Frontal cortex (tissue), 4 donors: Measurements from ENCODE around the gene NYAP1. TPM values are rescaled to one million over a fixed set of nuclear protein-coding genes. Genes with fewer than 3 reads are reported as not detected.
"Not testable (repeated sequence)": the region's sequence is repeated elsewhere in the genome, so short reads cannot be mapped to it uniquely, and the experiment has no call there.

Experiments
- DNase-seq, 2 donors: peaks; one replicate each; pipeline ENCODE4 v3.0.0; 2012; ENCODE audit warnings: low spot score in 2 of 2
- FAIRE-seq: peaks from 2 replicates; lab custom pipeline; 2012; peaks lifted over from hg19 to GRCh38; lab: Jason Lieb, UNC
- total RNA-seq: library from RNA; depleted of rRNA; stranded (reverse); fragments of >200 nt; gene quantifications from one replicate; pipeline ENCODE4 v1.2.3, GENCODE V29; 2014
- donor health status: control.
- donor health status: control.
- donor health status: control.

The NYAP1 gene
- 55.0 TPM for total RNA-seq

GRCh38 chr7:100483722-100484672 is at the start of gene NYAP1:
Gene NYAP1, plus strand, starts transcription at chr7:100483927. Its CDS starts 1,385 bp downstream, at chr7:100485312.
- no peak for FAIRE-seq
- DNase-seq, result peak; percentile 71 to 76

DNA sequence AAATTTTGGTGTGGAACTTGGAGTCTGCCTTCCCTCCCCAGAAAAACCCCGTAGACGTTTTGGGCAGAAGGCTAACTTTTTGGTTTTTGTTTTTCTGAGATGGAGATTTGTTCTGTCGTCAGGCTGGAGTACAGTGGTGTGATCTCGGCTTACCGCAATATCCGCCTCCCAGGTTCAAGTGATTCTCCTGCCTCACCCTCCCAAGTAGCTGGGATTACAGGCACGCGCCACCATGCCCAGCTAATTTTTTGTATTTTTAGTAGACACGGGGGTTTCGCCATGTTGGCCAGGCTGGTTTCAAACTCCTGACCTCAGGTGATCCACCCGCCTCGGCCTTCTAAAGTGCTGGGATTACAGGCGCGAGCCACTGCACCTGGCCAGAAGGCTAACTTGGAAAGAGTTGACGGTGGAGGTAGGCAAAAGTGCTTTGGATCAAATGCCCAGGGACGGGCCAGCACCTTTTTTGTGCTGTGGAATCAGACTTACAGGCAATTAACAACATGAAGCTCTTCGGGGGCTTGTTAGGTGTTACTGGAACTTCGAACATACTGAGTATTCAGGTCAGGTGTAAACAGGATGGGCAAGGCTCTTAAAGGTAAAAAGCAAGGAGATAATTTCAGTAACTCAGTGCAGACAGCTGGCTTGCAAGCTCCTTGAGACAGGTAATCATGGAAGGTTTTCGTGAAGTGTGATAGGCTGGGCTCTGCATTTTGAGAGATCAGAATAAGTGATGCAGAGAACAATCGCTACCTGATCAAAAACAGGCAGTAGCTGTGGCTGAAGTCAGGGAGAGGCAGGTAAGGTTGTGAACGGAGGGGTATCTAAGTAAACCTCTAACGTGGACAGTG is 49.2 kb upstream of the NYAP1 start:
- FAIRE-seq (no peak), DNase-seq (peak in 1 of 2 donors; percentile 12)

DNA sequence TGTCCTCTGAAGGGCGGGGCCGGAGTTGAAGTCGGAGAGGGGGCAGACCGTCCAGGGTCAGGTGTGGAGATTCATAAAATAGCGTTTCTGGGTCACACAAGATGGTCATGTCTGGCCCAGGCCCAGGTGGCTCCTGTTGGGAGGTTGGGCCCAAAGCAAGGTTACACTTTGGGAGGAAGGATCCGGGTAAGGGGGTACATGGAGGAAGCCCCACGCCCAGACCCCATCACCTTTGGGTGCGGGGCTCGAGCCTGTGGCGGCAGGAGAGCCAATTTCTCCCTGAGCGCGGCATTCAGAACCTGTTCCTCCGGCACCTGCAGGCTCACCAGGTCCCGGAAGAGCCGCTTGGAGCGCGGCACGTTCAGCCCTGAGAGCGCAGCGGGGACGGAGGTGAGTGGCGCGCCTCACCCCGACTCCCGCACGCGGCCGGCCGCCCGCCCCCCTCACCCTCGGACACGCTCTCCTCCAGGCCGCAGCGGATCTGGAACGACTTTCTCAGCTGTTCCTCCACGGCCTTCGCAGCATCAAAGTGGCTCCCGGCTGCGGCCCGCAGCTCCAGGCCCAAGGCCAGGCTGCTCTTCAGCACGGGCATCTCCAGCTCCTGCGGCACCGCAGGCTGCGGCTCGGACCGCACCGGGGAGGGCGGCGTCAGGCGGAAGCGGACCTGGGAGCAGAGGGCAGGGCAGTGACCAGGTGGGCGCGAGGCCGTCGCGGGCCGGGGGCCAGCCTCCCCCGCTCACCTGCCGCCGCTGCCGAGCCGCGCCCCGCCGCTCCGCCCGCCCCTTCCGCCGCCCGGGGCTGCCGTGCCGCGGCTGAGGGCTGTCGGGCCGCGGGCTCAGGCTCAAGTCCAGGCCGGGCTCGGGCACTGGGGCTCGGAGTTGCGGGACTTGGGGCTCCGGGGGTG is 48.1 kb upstream of the NYAP1 start:
- DNase-seq (peak; percentile 53 to 62), FAIRE-seq (no peak)

- FAIRE-seq (no peak), DNase-seq (no peak)
These were observed 46.3 kb upstream of the NYAP1 start for GRCh38 chr7:100437150-100438100.

GRCh38 chr7:100438172-100438571 is 45.6 kb upstream of the NYAP1 start:
- FAIRE-seq, result no peak
- DNase-seq, result no peak

DNA sequence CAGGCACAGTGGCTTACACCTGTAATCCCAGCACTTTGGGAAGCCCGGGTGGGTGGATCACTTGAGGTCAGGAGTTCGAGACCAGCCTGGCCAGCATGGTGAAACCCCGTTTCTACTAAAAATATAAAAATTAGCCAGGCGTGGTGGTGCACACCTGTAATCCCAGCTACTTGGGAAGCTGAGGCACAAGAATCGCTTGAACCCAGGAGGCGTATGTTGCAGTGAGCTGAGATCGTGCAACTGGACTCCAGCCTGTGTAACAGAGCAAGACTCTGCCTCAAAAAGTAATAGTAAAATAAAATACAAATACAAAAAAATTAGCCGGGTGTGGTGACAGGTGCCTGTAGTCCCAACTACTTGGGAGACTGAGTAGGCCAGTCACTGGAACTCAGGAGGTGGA is 45.0 kb upstream of the NYAP1 start:
- not testable (repeated sequence) for DNase-seq, FAIRE-seq

GRCh38 chr7:100439244-100439643 is 44.5 kb upstream of the NYAP1 start:
- DNase-seq, FAIRE-seq: not testable (repeated sequence)

- no peak for DNase-seq
- FAIRE-seq, result no peak
These were observed 41.8 kb upstream of the NYAP1 start for GRCh38 chr7:100441641-100442535.

DNA sequence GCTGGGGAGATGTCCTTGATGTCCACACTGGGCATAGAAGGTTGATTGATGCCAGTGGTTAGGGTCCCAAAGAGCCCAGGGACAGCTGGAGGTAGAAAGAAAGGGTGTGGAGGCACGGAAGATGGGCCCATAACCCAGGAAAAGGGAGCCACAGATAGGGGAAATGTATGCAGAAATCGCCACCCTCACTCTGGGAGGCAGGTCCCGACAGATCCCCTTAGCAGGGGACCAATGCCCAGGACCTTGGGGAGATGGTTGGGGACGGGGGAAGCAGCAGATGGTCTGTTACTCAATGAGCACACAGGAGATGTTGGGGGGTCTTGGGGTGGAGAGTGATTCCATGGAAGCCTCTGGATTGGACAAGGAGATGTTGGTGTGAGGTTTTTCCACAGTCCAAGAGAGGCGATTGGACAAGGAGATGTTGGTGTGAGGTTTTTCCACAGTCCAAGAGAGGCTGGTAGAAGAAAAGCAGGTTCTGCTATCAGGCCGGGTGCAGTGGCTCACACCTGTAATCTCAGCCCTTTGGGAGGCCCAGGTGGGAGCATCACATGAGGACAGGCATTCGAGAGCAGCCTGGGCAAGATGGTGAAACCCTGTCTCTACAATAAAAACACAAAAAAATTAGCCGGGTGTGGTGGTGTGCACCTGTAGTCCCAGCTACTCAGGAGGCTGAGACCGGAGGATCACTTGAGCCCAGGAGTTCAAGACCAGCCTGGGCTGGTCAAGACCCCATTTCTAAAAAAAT is 40.5 kb upstream of the NYAP1 start:
- FAIRE-seq (no peak), DNase-seq (no peak)

DNA sequence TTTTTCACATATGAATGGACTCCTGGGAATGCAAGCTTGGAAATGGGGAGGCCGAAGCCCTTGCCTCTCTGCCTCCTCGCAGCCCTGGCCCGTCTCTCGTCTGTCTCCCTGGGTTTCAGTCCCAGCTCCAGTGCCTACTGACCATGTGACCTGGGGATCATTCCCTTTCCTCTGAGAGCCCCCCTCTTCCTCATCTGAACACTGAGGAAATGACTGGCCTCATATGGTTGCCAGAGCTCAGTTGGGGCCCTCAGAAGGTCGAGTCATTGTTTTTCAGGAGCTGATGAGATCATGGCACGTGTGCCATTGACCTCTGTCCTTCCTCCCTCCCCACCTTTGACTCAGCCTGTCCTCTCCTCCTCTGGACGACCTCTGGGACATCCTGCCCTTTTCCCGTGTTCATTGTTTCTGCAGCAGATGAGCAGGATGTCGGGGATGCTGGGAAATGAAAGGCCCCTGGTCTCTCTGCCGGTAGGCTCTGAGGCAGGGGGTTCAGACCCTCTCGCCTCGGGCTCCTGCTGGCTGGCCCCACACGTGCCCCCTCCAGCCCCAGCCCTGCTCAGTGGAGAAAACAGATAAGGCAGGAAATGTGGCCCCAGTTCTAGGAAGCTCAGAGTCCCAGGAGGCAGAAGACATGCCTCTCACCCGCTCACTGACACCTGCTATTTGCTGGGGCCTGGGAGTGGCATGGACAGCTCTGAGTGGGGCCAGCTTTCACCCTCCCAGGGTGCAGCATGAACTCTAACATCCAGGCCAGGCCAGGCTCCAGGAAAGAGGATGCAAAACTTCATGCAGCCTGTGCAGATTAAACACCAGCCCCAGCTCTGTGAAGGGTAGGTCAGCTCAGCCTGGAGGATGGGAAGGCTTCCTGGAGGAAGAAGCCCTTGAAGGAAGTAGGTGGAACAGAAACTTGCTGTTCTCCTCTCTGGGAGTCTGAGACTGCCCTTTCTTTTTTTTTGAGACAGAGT is 39.1 kb upstream of the NYAP1 start:
- FAIRE-seq (no peak), DNase-seq (no peak)

DNA sequence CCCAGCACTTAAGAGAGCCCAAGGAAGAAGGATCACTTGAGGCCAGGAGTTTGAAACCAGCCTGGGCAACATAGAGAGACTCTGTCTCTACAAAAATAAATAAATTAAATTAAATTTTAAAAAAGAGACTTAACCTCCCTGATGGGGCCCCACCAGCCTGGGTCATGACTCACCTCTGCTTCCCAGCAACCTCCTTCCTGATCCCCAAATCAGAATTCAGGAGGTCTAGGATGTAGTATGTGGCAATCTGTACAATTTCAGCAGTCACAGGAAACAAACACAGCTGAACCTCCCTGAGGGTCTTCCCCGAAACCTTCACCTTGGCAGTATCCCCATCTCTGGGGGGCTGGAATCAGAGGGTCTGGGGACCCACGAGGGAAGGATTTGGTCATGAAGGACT is 37.7 kb upstream of the NYAP1 start:
- DNase-seq (no peak), FAIRE-seq (no peak)

- FAIRE-seq, DNase-seq: not testable (repeated sequence)
These were observed 36.4 kb upstream of the NYAP1 start for GRCh38 chr7:100447363-100447762.

DNA sequence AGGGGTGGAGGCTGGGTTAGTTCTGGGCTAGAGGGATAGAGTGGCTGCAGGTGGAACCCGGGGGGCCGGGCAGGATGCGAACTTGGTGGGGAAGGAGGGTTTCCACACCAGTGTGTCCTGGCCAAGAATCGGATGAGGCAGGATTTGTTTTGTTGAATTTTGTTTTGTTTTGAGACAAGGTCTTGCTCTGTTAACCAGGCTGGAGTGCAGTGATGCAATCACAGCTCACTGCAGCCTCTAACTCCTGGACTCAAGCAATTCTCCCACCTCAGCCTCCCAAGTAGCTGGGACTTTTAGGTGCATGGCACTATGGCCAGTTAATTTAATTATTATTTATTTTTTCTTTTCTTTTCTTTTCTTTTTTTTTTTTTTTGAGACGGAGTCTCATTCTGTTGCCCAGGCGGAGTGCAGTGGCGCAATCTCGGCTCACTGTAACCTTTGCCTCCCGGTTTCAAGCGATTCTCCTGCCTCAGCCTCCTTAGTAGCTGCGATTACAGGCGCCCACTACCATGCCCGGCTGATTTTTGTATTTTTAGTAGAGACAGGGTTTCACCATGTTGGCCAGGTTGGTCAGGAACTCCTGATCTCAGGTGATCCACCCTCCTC is 34.4 kb upstream of the NYAP1 start:
- DNase-seq (no peak), FAIRE-seq (no peak)

DNA sequence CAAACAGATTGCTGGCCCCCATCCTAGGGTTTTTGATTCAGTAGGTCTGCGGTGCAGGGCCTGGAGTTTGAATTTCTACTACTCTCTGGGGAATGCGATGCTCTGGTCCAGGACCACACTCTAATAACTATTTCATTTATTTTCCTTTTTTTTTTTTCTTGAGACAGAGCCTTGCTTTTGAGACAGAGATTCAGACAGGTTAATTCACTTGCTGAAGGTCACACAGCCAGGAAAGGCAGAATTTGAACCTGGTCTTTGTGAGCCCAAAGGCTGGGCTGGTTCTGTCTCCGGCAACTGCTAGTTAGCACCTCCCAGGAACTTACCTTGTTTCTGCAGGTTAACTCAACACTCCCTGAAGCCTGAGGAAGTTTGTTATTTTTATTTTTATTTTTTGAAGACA is 31.2 kb upstream of the NYAP1 start:
- no peak for DNase-seq
- no peak for FAIRE-seq

- DNase-seq, FAIRE-seq: not testable (repeated sequence)
These were observed 29.9 kb upstream of the NYAP1 start for GRCh38 chr7:100453854-100454253.
